Activated naive CD4-positive, alpha-beta T cell treated with anti-CD3 and anti-CD28 coated beads, Interleukin-2, amount 50 U/mL, for 24 hours (primary cell): ENCODE results near the gene CCDC18.

Experiments used
- H3K27ac Mint-ChIP-seq: one replicate; pipeline ENCODE4 v1.8.0; 2021; ENCODE audit warnings: mild to moderate bottlenecking, mixed read lengths
- H3K27me3 Mint-ChIP-seq: one replicate; pipeline ENCODE4 v1.8.0; 2021; ENCODE audit warnings: mixed read lengths
- H3K36me3 Mint-ChIP-seq: one replicate; pipeline ENCODE4 v1.8.0; 2021; ENCODE audit warnings: mixed read lengths
- H3K4me1 Mint-ChIP-seq: one replicate; pipeline ENCODE4 v1.8.0; 2021; ENCODE audit warnings: mixed read lengths
- H3K4me3 Mint-ChIP-seq: one replicate; pipeline ENCODE4 v1.8.0; 2021; ENCODE audit warnings: mild to moderate bottlenecking, mixed read lengths
- H3K9me3 Mint-ChIP-seq: one replicate; pipeline ENCODE4 v1.8.0; 2021; ENCODE audit warnings: mixed read lengths

Gene CCDC18

DNA sequence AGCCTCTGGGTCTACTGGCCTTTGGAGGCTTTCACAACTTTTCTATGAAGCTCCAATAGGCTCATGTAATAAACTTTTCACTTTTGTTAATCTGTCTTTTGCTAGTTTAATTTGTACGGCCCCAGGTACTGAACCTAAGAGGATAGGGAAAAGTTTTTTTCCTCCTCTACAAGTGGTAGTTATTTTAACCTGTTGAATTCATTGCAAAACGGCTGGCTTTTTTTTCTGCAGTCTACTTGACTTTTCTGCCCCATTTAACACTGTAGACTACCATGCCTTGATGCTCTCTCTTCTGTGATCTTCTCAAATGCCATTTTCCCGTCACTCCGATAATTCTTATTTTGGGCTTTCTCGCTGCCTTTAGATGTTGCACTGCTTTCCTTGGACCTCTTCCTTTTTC, 121.6 kb downstream of the CCDC18 start:
- Mint-ChIP-seq H3K4me1 (peaks cover 3% of the 10 kb centered on the region), H3K27ac (no peak overlapping the region), H3K9me3 (no peaks in the 10 kb centered on the region), H3K36me3 (peaks cover 8% of the 10 kb centered on the region), H3K4me3 (no peak overlapping the region), H3K27me3 (no peaks in the 10 kb centered on the region)

DNA sequence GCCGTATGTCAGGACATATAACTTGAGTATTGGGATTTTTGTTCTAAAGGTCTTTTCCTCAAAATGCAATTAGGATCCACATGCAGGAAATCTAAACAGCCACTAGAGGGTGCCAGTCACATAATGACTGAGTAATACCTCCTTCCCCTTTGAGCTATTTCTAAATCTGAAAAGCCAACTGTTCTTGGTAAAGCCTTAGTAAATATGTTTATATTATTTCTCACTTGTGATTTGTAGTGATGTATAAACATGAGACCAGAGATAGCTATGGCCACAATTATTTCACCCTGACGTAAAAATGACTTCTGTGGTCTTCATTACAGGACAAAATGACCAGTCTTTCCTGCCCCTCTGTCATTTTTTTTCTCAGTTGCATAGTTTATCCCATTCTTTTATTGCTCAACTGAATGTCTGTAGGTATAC, 124.2 kb downstream of the CCDC18 start:
- no peak overlapping the region for H3K4me3 Mint-ChIP-seq
- peaks cover 4% of the 10 kb centered on the region for H3K36me3 Mint-ChIP-seq
- peaks cover 3% of the 10 kb centered on the region for H3K4me1 Mint-ChIP-seq
- no peak overlapping the region for H3K27ac Mint-ChIP-seq
- no peaks in the 10 kb centered on the region for H3K27me3 Mint-ChIP-seq
- no peaks in the 10 kb centered on the region for H3K9me3 Mint-ChIP-seq

DNA sequence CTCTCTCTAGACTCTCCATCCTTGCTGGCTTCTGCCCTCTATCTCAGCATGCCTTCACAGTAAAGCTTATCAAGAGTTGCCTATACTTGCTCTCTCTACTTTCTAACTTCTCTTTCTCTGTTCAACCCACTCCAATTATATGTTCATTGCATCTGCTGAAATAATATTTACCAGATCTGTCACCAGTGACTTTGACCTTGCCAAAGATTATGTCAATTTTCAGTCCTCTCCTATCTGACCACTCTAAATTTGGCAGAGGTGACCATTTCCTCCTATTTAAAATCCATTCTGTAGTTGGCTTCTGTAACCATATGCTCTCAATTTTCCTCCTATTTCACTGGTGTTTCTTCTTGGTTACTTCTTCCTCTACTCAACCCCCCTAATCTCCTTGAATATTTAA, 126.4 kb downstream of the CCDC18 start:
- H3K4me1 Mint-ChIP-seq: peaks cover 3% of the 10 kb centered on the region
- no peak overlapping the region for H3K27ac Mint-ChIP-seq
- H3K4me3 Mint-ChIP-seq: no peak overlapping the region
- H3K9me3 Mint-ChIP-seq: no peaks in the 10 kb centered on the region
- H3K27me3 Mint-ChIP-seq: no peaks in the 10 kb centered on the region
- H3K36me3 Mint-ChIP-seq: peaks cover 7% of the 10 kb centered on the region

DNA sequence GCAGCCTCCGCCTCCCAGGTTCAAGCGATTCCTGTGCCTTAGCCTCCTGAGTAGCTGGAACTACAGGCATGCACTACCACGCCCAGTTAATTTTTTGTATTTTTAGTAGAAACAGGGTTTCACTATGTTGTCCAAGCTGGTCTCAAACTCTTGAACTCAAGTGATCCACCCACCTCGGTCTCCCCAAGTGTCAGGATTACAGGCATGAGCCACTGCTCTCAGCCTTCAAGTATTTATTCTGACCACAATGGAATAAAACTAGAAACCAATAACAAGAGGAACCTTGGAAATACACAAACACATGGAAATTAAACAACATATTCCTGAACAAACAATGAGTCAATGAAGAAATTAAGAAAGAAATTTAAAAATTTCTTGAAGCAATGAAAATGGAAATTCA, 132.5 kb downstream of the CCDC18 start:
- Mint-ChIP-seq H3K36me3 (peaks cover 11% of the 10 kb centered on the region), H3K27me3 (no peaks in the 10 kb centered on the region), H3K9me3 (no peaks in the 10 kb centered on the region), H3K4me1 (peaks cover 7% of the 10 kb centered on the region), H3K27ac (no peak overlapping the region), H3K4me3 (no peak overlapping the region)

DNA sequence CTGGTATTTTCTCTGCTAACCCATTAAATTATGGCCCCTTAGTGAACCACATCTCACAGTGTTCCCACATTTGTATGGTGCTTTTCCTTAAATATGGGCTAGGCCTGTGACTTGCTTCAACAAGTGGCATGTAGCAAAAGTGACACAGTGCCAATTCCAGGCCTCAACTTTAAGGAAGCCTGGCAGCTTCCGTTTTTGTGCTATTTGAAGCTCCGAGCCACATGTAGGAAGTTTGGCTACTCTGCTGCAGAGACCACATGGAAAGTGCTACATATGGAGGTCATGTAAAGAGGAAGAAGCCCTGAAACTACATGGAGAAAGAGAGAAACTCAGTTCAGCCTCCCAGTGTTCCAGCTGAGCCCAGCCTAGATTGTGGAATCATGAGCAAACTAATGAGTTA, 136.7 kb downstream of the CCDC18 start:
- no peaks in the 10 kb centered on the region for H3K27me3 Mint-ChIP-seq
- peaks cover 11% of the 10 kb centered on the region for H3K36me3 Mint-ChIP-seq
- no peak overlapping the region for H3K4me3 Mint-ChIP-seq

DNA sequence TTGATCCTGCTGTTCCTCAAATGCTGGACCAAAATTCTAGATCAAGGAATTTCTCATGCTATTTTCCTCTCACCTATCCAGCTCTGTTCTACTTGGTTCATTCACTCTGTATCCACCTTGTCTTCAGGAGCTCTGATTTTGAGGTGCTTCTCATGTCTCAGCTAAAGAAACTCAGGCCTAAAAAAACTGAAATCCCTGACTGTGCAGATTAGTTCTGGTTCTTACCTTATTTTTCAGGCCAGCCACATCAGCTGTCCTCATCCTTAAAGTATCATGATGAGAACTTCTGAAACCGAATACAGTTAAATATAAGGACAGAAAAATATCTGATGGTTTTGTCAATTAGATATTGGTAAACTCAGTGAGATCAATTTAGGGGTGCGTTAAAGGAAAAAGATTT, 137.4 kb downstream of the CCDC18 start:
- Mint-ChIP-seq H3K9me3 (no peaks in the 10 kb centered on the region), H3K4me1 (peaks cover 7% of the 10 kb centered on the region), H3K27me3 (no peaks in the 10 kb centered on the region), H3K36me3 (peaks cover 11% of the 10 kb centered on the region), H3K4me3 (no peak overlapping the region), H3K27ac (no peak overlapping the region)

More for the DNA sequence above, 136.7 kb downstream of the CCDC18 start:
- Mint-ChIP-seq H3K4me1 (peaks cover 7% of the 10 kb centered on the region), H3K9me3 (no peaks in the 10 kb centered on the region), H3K27ac (no peak overlapping the region)

DNA sequence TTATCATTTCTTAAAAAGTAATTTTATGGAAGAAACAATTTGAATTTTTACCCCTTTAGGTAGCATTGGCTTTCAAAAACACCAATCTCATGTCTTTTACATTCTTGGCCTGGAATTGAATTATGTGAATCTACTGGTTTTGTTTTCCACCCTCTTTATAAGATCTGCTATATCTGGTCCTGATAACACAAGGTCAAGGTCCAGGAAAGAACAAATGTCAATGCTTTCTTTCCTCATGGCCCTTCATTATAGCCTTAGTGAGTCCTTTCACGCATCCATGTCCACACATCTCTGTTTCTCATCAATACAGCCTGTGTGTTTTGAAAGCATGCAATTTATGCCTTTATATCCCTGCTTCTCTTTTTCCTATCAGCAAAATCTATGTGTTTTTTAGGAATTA, 141.2 kb downstream of the CCDC18 start:
- H3K4me1 Mint-ChIP-seq: no peaks in the 10 kb centered on the region
- no peak overlapping the region for H3K27ac Mint-ChIP-seq
- H3K9me3 Mint-ChIP-seq: no peaks in the 10 kb centered on the region
- H3K4me3 Mint-ChIP-seq: no peak overlapping the region
- H3K27me3 Mint-ChIP-seq: no peaks in the 10 kb centered on the region
- H3K36me3 Mint-ChIP-seq: peaks cover 8% of the 10 kb centered on the region

DNA sequence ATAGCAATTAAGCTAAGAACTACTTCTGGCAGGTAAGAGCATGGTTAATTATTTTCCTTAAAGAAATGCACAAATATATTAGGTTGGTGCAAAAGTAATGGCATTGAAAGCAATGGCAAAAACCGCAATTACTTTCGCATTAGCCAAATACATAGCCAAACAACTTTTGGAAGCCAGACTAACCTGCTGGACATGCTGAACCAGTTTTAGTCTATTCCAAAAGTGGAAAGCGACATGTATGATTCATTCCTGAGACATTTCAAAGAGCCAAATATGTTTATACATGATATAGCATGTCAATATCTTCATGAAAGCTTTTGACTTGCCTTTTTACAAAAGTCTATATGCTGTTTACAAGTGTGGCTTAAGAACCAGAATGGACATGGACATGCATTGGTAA, 141.8 kb downstream of the CCDC18 start:
- Mint-ChIP-seq H3K27ac (no peak overlapping the region), H3K9me3 (no peaks in the 10 kb centered on the region), H3K4me1 (no peaks in the 10 kb centered on the region), H3K36me3 (peaks cover 8% of the 10 kb centered on the region), H3K27me3 (no peaks in the 10 kb centered on the region), H3K4me3 (no peak overlapping the region)

DNA sequence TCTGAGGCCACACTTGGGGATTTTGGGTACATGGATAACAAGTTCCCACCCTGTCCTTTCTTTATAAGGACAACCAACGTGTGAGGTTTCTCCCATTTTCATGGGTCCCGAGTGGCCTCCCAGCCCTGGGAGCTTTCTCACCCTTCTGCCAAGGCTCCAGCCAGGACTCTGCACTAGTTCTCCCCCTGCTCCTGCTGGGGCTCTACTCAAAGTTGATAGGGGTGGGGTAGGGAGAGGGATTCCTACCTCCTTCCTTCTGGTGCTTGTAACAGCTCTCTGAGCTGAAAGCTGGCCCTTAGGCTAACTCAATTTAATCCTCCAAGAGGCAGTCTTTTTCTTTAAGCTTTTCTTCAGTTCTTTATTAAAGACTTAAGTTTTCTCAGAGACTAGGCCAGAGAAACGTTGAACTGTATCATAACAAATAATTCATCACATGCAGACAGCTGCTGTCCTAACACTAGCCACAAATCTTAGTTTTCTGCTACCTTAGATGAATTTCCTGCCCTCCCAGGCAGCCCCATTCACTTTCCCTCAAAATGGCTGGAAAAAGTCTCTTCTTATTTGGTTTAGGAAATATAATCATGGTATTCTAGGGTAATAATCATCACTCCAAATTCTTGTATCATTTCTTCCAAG, 142.8 kb downstream of the CCDC18 start:
- Mint-ChIP-seq H3K4me3 (no peak overlapping the region), H3K4me1 (no peaks in the 10 kb centered on the region), H3K9me3 (no peaks in the 10 kb centered on the region), H3K36me3 (peaks cover 5% of the 10 kb centered on the region), H3K27me3 (no peaks in the 10 kb centered on the region), H3K27ac (no peak overlapping the region)

DNA sequence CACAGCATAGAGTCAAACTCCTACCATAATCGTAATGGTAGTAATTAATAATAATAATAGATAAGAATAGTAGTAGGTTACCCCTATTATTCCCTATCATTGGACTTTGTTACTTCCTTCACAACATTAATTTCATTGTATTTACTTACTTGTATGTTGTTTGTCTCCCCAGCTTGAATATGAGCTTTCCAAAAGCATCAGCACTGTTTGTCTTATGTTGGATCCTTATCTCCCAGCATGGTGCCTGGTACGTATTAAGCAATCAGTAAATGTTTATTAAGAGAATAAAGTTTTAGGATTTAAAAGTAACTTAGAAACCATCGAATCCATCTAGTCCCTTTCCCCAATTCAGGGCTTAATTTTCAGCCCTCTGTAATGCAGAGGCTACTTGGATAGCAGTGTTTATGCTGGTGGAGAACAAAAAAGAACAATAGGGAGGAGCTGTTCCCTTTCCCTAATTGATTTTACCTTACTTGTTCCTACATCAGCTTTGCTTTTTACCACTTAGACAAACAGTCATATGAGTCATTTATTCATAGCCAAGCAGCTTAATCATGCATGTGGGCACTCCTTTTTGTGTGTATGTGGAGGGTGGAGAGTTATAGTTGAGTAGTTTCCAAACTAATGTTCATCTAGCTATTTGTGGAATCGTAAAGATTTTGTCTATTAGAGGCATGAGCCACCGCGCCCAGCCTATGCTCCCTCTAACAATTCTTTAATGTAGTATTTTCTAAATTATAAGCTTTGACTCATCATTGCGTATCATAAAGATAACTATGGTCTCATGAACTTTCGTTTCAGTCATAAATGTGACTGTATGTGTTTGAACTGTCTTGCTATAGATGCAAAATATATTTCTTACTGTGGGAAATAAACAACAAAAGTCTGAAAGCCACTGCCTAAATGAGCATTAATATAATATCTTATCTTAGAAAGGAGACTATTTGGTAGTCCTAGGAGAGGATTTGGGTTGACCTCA, 144.3 kb downstream of the CCDC18 start:
- Mint-ChIP-seq H3K27me3 (no peaks in the 10 kb centered on the region), H3K4me3 (no peak overlapping the region), H3K4me1 (no peaks in the 10 kb centered on the region), H3K36me3 (peaks cover 5% of the 10 kb centered on the region), H3K27ac (no peak overlapping the region), H3K9me3 (no peaks in the 10 kb centered on the region)
